ENCODE results near the gene IQCB1. TPM values are rescaled to one million over a fixed set of nuclear protein-coding genes. Genes with fewer than 3 reads are reported as not detected.

The IQCB1 gene
- total and polyA plus RNA-seq, 2 experiments from 2014 or later, result 28.8 to 39.0 TPM

- TF ChIP-seq, protein P1, sequence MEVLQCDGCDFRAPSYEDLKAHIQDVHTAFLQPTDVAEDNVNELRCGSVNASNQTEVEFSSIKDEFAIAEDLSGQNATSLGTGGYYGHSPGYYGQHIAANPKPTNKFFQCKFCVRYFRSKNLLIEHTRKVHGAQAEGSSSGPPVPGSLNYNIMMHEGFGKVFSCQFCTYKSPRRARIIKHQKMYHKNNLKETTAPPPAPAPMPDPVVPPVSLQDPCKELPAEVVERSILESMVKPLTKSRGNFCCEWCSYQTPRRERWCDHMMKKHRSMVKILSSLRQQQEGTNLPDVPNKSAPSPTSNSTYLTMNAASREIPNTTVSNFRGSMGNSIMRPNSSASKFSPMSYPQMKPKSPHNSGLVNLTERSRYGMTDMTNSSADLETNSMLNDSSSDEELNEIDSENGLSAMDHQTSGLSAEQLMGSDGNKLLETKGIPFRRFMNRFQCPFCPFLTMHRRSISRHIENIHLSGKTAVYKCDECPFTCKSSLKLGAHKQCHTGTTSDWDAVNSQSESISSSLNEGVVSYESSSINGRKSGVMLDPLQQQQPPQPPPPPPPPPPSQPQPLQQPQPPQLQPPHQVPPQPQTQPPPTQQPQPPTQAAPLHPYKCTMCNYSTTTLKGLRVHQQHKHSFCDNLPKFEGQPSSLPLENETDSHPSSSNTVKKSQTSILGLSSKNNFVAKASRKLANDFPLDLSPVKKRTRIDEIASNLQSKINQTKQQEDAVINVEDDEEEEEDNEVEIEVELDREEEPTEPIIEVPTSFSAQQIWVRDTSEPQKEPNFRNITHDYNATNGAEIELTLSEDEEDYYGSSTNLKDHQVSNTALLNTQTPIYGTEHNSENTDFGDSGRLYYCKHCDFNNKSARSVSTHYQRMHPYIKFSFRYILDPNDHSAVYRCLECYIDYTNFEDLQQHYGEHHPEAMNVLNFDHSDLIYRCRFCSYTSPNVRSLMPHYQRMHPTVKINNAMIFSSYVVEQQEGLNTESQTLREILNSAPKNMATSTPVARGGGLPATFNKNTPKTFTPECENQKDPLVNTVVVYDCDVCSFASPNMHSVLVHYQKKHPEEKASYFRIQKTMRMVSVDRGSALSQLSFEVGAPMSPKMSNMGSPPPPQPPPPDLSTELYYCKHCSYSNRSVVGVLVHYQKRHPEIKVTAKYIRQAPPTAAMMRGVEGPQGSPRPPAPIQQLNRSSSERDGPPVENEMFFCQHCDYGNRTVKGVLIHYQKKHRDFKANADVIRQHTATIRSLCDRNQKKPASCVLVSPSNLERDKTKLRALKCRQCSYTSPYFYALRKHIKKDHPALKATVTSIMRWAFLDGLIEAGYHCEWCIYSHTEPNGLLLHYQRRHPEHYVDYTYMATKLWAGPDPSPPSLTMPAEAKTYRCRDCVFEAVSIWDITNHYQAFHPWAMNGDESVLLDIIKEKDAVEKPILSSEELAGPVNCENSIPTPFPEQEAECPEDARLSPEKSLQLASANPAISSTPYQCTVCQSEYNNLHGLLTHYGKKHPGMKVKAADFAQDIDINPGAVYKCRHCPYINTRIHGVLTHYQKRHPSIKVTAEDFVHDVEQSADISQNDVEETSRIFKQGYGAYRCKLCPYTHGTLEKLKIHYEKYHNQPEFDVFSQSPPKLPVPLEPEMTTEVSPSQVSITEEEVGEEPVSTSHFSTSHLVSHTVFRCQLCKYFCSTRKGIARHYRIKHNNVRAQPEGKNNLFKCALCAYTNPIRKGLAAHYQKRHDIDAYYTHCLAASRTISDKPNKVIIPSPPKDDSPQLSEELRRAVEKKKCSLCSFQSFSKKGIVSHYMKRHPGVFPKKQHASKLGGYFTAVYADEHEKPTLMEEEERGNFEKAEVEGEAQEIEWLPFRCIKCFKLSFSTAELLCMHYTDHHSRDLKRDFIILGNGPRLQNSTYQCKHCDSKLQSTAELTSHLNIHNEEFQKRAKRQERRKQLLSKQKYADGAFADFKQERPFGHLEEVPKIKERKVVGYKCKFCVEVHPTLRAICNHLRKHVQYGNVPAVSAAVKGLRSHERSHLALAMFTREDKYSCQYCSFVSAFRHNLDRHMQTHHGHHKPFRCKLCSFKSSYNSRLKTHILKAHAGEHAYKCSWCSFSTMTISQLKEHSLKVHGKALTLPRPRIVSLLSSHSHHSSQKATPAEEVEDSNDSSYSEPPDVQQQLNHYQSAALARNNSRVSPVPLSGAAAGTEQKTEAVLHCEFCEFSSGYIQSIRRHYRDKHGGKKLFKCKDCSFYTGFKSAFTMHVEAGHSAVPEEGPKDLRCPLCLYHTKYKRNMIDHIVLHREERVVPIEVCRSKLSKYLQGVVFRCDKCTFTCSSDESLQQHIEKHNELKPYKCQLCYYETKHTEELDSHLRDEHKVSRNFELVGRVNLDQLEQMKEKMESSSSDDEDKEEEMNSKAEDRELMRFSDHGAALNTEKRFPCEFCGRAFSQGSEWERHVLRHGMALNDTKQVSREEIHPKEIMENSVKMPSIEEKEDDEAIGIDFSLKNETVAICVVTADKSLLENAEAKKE (CRISPR knock-in tag; IDR thresholded peaks at IDR 0.05), result no peak
- TF ChIP-seq ZNF331 (CRISPR knock-in tag; IDR thresholded peaks at IDR 0.05; ENCODE audit: low read depth) (no peak), EZH2phosphoT487 (IDR thresholded peaks at IDR 0.05; ENCODE audit: unreplicated experiment) (no peak), EZH2 (IDR thresholded peaks at IDR 0.05; ENCODE audit: low read depth, unreplicated experiment) (no peak)
These were observed 99.7 kb downstream of the IQCB1 start (continued) for GRCh38 chr3:121735047-121735696.

- H3K79me2 ChIP-seq (replicated peaks; ENCODE audit: insufficient read depth), result peaks cover 36% of the 10 kb centered on the region
- TF ChIP-seq EZH2phosphoT487 (IDR thresholded peaks at IDR 0.05; ENCODE audit: unreplicated experiment), result no peak
- no peak for TF ChIP-seq REST (IDR thresholded peaks at IDR 0.05; ENCODE audit: unreplicated experiment)
- no peak for TF ChIP-seq ZNF331 (CRISPR knock-in tag; IDR thresholded peaks at IDR 0.05; ENCODE audit: low read depth)
- TF ChIP-seq JUNB (IDR thresholded peaks at IDR 0.05; ENCODE audit: unreplicated experiment), result no peak
- TF ChIP-seq CREB1 (CRISPR knock-in tag; IDR thresholded peaks at IDR 0.05; ENCODE audit: low read depth), result no peak
- no peak for TF ChIP-seq STAT1 (IDR thresholded peaks at IDR 0.05; ENCODE audit: unreplicated experiment)
- no peak for TF ChIP-seq ZNF114 (CRISPR knock-in tag; IDR thresholded peaks at IDR 0.05)
- TF ChIP-seq CTCF (conservative IDR thresholded peaks at IDR 0.05; ENCODE audit: low read depth in 2 of 2), result no peak
These were observed 103.7 kb downstream of the IQCB1 start for GRCh38 chr3:121730940-121731687.

More at GRCh38 chr3:121730940-121731687, 103.7 kb downstream of the IQCB1 start:
- no peaks in the 10 kb centered on the region for H3K9me3 Mint-ChIP-seq
- DNase-seq (ENCODE audit: low spot score) (no peak), ATAC-seq (no peak)
- peaks cover 6% of the 10 kb centered on the region; the same call in 2 of the 3 replicates for H3K36me3 Mint-ChIP-seq (ENCODE audit: low read depth)
- no peaks in the 10 kb centered on the region for H3K4me1 ChIP-seq (ENCODE audit: insufficient read depth)
- no peaks in the 10 kb centered on the region for H3K9me2 ChIP-seq (ENCODE audit: insufficient read depth)
- H4K20me1 ChIP-seq (replicated peaks; ENCODE audit: insufficient read depth), result 0 out of 2 replicates have a peak, but pooled peaks cover 4% of the 10 kb centered on the region
- H3K27me3 Mint-ChIP-seq (ENCODE audit: insufficient read depth, low read depth, poor library complexity), result peaks cover 1% of the 10 kb centered on the region
- peak overlapping the region; percentile 93 for H3K27ac Mint-ChIP-seq
- no peak overlapping the region for H3K4me3 Mint-ChIP-seq
- peaks cover 3% of the 10 kb centered on the region; the same call in 1 of the 2 replicates for H3K36me3 ChIP-seq (ENCODE audit: insufficient read depth)
- H3K27ac ChIP-seq (ENCODE audit: low read depth), result peak overlapping the region; percentile 27; the same call in 1 of the 2 replicates
- no peaks in the 10 kb centered on the region for H3F3A ChIP-seq (replicated peaks; ENCODE audit: low read depth)
- no peak overlapping the region for H3K4me2 ChIP-seq
- H2AFZ ChIP-seq, result no peak overlapping the region
- H3K4me3 ChIP-seq, result no peak overlapping the region
- peaks cover 22% of the 10 kb centered on the region for H3K4me1 Mint-ChIP-seq
- H3K27me3 ChIP-seq (ENCODE audit: insufficient read depth), result no peaks in the 10 kb centered on the region
